Activated CD4-positive, alpha-beta memory T cell treated with anti-CD3 and anti-CD28 coated beads for 36 hours (primary cell): ENCODE data around the gene UNC45A. TPM values are rescaled to one million over a fixed set of nuclear protein-coding genes. Genes with fewer than 3 reads are reported as not detected.

Experiments used
- CTCF ChIA-PET: fragments of 350-600 bp; sonication (Branson Sonifier 250); formaldehyde crosslinking; loops from one replicate; lab custom pipeline; 2021; ENCODE audit warnings: antibody characterized with exemption, inconsistent platforms; lab: Charles Lee
- POLR2A ChIA-PET: fragments of 350-600 bp; sonication (Branson Sonifier 250); formaldehyde crosslinking; loops from one replicate; lab custom pipeline; 2021; ENCODE audit warnings: antibody characterized with exemption; lab: Charles Lee
- DNase-seq: peaks from one replicate; pipeline ENCODE4 v3.0.0-alpha.2; 2020
- H3K27ac Mint-ChIP-seq: one replicate; pipeline ENCODE4 v1.8.0; 2021; ENCODE audit warnings: mixed read lengths
- H3K27me3 Mint-ChIP-seq: one replicate; pipeline ENCODE4 v1.8.0; 2021; ENCODE audit warnings: mixed read lengths
- H3K36me3 Mint-ChIP-seq: one replicate; pipeline ENCODE4 v1.8.0; 2021; ENCODE audit warnings: mixed read lengths
- H3K4me1 Mint-ChIP-seq: one replicate; pipeline ENCODE4 v1.8.0; 2021; ENCODE audit warnings: low read depth, mixed read lengths
- H3K4me3 Mint-ChIP-seq: one replicate; pipeline ENCODE4 v1.8.0; 2021; ENCODE audit warnings: mild to moderate bottlenecking, mixed read lengths
- H3K9me3 Mint-ChIP-seq: one replicate; pipeline ENCODE4 v1.8.0; 2021; ENCODE audit warnings: mixed read lengths
- intact Hi-C: fragments of 100-400 bp; cut with micrococcal nuclease; formaldehyde crosslinking; loops from one replicate; pipeline ENCODE4 v1.15.1; 2023
- total RNA-seq, 2 experiments: library from RNA; stranded (reverse); gene quantifications; one replicate each; pipeline ENCODE4 v1.2.3, GENCODE V29; 2021

The UNC45A gene
- total RNA-seq, 2 experiments from 2014 or later, result 71.1 to 74.3 TPM

DNA sequence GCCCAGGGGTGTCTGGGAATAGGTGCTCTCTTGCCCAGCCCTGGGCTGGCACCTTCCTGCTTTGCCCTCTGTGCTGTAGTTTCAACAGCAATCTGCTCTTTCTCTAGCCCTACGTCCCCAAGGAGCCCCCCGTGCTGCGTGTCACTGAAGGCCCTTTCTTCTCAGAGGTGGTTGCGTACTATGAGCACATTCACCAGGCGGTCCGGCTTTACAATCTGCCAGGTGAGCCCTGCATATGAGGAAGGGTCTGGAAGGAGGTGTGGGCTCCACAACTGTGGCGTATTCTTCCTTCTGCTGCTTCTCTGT, 22.4 kb upstream of the UNC45A start:
- Mint-ChIP-seq H3K9me3 (no peaks in the 10 kb centered on the region), H3K4me3 (no peak overlapping the region), H3K4me1 (no peaks in the 10 kb centered on the region), H3K36me3 (peaks cover 54% of the 10 kb centered on the region), H3K27ac (no peak overlapping the region), H3K27me3 (no peaks in the 10 kb centered on the region)
- ChIA-PET CTCF (no interaction called here), POLR2A (no interaction called here)
- DNase-seq, result no peak
- intact Hi-C loops, result no loop called here

DNA sequence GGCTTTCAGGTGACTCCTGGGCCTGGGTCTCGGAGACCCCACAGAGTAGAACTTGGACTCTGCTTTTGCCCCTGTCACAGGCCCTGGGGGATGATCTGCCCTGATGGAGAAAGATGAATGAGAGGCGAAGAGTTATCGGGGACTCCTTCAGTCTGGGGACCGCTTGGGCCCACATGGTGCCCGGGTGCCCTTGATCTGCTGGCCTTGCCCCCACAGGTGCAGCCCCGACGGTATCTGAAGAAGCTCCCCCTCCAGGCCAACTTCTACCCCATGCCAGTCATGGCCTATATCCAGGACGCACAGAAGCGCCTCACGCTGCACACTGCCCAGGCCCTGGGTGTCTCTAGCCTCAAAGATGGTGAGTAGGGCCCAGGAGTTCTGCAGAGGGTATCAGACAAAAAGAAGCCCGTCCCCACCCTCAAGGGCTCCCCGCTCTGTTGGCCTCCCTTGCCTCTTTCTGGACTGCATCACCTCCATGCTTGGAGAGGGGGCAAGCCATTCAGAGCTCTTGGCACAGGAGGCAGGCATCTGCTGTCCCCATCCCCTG, 21.6 kb upstream of the UNC45A start:
- intact Hi-C loops, result no loop called here
- H3K9me3 Mint-ChIP-seq, result no peaks in the 10 kb centered on the region
- H3K4me1 Mint-ChIP-seq, result no peaks in the 10 kb centered on the region
- CTCF ChIA-PET, result interaction anchor here (0.7 to 1.5 kb wide), 3 partner anchors 11 to 43 kb away, joined by 3 to 5 read pairs (median 4); partner anchors contain the start of gene MAN2A2
- H3K27me3 Mint-ChIP-seq, result no peaks in the 10 kb centered on the region
- no peak overlapping the region for H3K27ac Mint-ChIP-seq
- POLR2A ChIA-PET, result interaction anchor here (0.7 kb wide), 1 partner anchor 24 kb away, joined by 3 read pairs; no protein-coding TSS in a partner anchor
- H3K4me3 Mint-ChIP-seq, result no peak overlapping the region
- peaks cover 55% of the 10 kb centered on the region for H3K36me3 Mint-ChIP-seq
- no peak for DNase-seq

DNA sequence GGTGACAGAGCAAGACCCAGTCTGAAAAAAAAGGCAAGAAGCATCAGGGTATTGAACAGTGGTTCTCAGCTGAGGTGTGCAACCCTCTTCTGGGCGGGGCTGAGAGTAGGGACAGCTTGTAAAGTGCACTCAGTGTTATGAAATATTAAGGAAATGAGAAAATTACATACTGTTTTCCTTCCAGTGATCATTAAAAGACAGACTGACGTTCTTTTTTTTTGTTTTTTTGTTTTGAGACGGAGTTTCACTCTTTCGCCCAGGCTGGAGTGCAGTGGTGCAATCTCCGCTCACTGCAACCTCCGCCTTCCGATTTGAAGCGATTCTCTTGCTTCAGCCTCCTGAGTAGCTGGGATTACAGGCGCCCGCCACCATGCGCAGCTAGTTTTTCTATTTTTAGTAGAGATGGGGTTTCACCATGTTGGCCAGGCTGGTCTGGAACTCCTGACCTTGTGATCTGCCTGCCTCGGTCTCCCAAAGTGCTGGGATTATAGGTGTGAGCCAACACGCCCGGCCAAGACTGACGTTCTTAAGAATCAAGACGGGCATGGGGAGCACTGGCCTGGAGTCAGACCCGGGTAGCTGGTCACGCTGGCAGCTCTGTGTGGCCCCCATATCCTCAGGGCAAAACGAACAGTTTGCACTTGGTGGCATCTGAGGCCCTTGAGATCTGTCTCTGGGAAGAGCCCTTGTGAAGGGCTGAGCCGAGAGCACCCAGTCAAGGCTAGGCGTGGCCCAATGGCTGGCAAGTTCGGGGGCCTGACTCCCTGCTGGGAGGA, 20.6 kb upstream of the UNC45A start:
- no peak overlapping the region for H3K27ac Mint-ChIP-seq
- H3K4me1 Mint-ChIP-seq, result no peaks in the 10 kb centered on the region
- CTCF ChIA-PET, result interaction anchor here (0.7 to 1.8 kb wide), 4 partner anchors 12 to 42 kb away, joined by 3 to 5 read pairs (median 4); partner anchors contain the start of genes HDDC3 and MAN2A2
- peaks cover 56% of the 10 kb centered on the region for H3K36me3 Mint-ChIP-seq
- no peaks in the 10 kb centered on the region for H3K27me3 Mint-ChIP-seq
- intact Hi-C loops, result no loop called here
- H3K9me3 Mint-ChIP-seq, result no peaks in the 10 kb centered on the region
- POLR2A ChIA-PET, result interaction anchor here (0.6 to 0.7 kb wide), 2 partner anchors 25 to 471 kb away, joined by 3 read pairs; no protein-coding TSS in a partner anchor
- no peak for DNase-seq
- no peak overlapping the region for H3K4me3 Mint-ChIP-seq

DNA sequence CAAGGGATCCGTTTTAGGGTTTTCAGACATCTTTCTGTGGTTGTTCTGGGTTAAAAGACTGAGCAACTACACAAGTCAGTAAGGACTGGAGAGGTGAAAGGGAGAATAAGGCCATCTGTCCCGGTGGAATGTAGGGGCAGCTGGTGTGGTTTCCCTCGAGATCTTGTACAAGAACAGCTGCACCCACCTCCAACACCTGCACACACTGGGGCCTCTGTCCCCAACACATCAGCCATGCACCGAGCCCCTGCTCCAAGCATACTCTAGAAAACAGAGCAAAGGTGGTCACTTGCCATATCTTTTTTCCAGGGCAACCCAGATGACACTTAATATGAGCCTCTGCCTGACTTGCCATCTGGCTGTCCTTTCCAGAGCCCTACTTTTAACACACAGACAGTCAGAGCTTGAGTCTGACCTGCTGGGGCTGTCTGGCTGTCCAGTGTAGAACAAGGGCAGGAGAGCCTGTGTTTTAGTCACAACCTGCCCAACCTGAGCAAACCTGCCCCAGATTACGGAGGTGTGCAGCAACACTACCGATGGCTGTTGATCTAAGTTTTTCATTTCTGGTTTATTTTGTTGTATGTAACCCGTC, 19.8 kb upstream of the UNC45A start:
- DNase-seq, result no peak
- no peaks in the 10 kb centered on the region for H3K27me3 Mint-ChIP-seq
- no peak overlapping the region for H3K4me3 Mint-ChIP-seq
- peaks cover 63% of the 10 kb centered on the region for H3K36me3 Mint-ChIP-seq
- intact Hi-C loops, result no loop called here
- H3K27ac Mint-ChIP-seq, result no peak overlapping the region
- ChIA-PET CTCF (interaction anchor here (1.8 kb wide), 1 partner anchor 17 kb away, joined by 5 read pairs; the partner anchor contains the start of gene HDDC3), POLR2A (no interaction called here)
- H3K4me1 Mint-ChIP-seq, result no peaks in the 10 kb centered on the region
- no peaks in the 10 kb centered on the region for H3K9me3 Mint-ChIP-seq

DNA sequence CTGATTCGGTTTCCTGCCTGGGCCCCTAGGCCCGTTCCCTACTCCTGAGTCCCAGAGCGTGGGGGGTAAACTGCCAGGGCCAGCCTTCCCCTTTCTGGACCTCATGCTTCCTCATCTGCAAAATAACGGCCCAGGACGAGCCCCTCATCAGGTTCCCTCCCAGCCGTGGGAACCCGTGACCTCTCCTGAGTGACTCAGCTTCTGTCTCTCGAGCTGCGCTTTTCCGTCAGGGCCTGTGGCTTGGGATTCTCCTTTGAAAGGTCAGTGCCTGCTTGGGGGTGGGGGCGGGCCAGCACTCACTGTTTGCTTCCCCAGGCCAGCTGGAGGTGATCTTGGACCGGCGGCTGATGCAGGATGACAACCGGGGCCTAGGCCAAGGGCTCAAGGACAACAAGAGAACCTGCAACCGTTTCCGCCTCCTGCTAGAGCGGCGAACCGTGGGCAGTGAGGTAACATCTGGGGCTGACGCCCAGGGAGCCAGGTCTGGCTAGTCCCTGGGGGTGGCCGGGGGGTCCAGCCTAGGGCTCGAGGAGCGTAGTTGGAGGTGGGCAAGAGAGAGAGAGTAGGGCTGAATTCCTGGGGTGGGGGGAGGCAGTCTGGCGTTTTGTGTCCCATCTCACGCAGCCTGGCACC, 19.2 kb upstream of the UNC45A start:
- intact Hi-C loops, result no loop called here
- H3K9me3 Mint-ChIP-seq, result no peaks in the 10 kb centered on the region
- no peak overlapping the region for H3K27ac Mint-ChIP-seq
- H3K27me3 Mint-ChIP-seq, result no peaks in the 10 kb centered on the region
- H3K4me3 Mint-ChIP-seq, result no peak overlapping the region
- DNase-seq, result no peak
- no peaks in the 10 kb centered on the region for H3K4me1 Mint-ChIP-seq
- ChIA-PET POLR2A (no interaction called here), CTCF (interaction anchor here (1.8 kb wide), 1 partner anchor 16 kb away, joined by 5 read pairs; the partner anchor contains the start of gene HDDC3)
- peaks cover 64% of the 10 kb centered on the region for H3K36me3 Mint-ChIP-seq

DNA sequence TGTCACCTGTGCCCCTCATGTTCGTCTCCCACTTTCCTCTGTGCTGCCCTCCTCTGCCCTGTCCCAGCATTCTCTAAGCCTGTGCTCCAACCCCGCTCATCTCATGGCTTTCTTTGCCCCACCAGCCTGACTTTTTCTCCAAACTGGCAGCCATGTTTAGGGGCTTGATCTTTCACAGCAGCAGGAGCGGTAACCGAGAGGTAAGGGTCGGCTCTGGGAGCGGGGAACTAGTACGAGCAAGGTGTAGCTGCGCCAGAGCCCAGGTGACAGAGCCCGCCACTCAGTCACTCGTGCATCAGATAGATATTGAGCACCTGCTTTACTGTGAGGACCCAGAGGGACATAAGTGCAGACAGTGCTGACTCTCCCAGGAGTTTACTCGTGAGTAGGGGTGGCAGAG, 18.6 kb upstream of the UNC45A start:
- H3K36me3 Mint-ChIP-seq, result peaks cover 65% of the 10 kb centered on the region
- ChIA-PET CTCF (interaction anchor here (1.3 kb wide), 1 partner anchor 14 kb away, joined by 3 read pairs; the partner anchor contains the start of gene MAN2A2), POLR2A (no interaction called here)
- DNase-seq, result no peak
- no peaks in the 10 kb centered on the region for H3K9me3 Mint-ChIP-seq
- intact Hi-C loops, result no loop called here
- H3K4me1 Mint-ChIP-seq, result no peaks in the 10 kb centered on the region
- no peak overlapping the region for H3K4me3 Mint-ChIP-seq
- H3K27ac Mint-ChIP-seq, result no peak overlapping the region
- H3K27me3 Mint-ChIP-seq, result no peaks in the 10 kb centered on the region

DNA sequence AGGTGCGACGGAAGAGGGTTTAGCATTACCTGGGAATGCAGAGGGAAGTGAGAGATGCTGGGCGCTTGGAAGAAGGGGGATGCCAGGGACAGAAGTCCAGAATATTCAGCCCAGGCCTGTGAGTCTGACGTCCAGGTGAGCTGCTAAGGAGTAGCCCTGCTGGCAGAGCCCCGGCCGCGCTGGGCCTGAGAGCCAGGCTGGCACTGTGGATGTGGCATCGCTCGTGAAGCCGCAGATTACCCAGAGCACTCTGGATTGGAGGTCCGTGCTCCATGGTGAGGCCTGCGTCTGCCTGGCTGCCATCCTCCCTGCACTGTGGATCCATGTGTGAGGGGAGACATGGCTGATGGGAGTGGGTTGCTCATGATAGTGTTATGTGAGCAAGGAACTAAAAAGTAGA, 17.5 kb upstream of the UNC45A start:
- ChIA-PET CTCF (interaction anchor here (1.0 to 1.3 kb wide), 2 partner anchors 14 to 15 kb away, joined by 3 to 4 read pairs; partner anchors contain the start of genes HDDC3 and MAN2A2), POLR2A (no interaction called here)
- no peak for DNase-seq
- H3K9me3 Mint-ChIP-seq, result no peaks in the 10 kb centered on the region
- no peak overlapping the region for H3K27ac Mint-ChIP-seq
- H3K36me3 Mint-ChIP-seq, result peaks cover 69% of the 10 kb centered on the region
- no peak overlapping the region for H3K4me3 Mint-ChIP-seq
- H3K27me3 Mint-ChIP-seq, result no peaks in the 10 kb centered on the region
- peaks cover 7% of the 10 kb centered on the region for H3K4me1 Mint-ChIP-seq
- intact Hi-C loops, result no loop called here

DNA sequence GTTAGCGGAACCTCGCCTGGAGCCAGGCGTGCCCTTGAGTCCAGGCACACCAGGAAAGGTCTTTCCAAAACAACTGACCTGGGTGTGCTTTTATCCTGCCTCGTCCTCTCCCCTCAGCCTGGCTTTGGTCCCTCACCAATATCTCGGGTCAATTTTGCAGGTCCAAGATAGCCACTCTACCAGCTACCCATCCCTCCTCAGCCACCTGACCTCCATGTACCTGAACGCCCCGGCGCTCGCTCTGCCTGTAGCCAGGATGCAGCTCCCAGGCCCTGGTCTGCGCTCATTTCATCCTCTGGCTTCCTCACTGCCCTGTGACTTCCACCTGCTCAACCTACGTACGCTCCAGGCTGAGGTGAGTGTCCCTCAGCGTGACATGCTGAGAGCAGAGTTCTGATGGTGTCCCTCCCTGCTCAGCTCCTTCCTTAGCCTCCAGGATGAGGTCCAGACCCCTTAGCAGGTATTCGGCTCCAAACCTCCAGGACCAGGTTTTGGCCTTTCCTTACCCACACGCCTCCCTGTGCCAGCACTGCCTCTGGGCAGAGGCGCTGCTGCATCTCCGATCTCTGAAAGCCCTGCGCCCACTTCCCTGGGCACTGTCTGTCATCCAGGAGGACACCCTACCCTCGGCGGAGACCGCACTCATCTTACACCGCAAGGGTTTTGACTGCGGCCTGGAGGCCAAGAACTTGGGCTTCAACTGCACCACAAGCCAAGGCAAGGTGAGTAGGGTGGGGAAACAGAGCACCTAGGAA, 16.9 kb upstream of the UNC45A start:
- POLR2A ChIA-PET, result no interaction called here
- no peaks in the 10 kb centered on the region for H3K9me3 Mint-ChIP-seq
- DNase-seq, result no peak
- no peaks in the 10 kb centered on the region for H3K27me3 Mint-ChIP-seq
- H3K27ac Mint-ChIP-seq, result no peak overlapping the region
- intact Hi-C loops, result no loop called here
- peaks cover 13% of the 10 kb centered on the region for H3K4me1 Mint-ChIP-seq
- H3K36me3 Mint-ChIP-seq, result peaks cover 64% of the 10 kb centered on the region
- H3K4me3 Mint-ChIP-seq, result no peak overlapping the region
- CTCF ChIA-PET, result interaction anchor here (0.8 to 1.0 kb wide), 2 partner anchors 13 to 14 kb away, joined by 3 to 4 read pairs; partner anchors contain the start of gene HDDC3

DNA sequence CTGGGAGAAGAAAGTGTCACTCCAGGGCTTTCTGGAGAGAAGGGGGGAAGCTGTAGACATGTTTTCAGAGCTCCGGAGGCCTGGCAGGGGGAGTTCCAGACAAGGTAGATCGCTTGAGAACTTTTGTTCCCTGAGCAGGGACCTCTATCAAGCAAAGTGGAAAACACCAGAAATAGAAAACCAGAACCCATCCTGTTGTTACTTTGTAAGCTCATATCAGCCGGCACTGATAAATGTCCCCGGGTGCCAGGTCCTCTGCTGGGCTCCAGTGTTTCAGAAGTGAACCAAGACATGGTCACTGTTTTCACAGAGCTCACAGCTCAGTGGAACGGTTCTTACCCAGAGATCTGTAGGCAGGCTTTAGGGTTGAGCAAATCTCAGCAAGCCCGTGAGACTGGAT, 16.2 kb upstream of the UNC45A start:
- POLR2A ChIA-PET, result no interaction called here
- intact Hi-C loops, result no loop called here
- Mint-ChIP-seq H3K4me1 (peaks cover 19% of the 10 kb centered on the region), H3K9me3 (no peaks in the 10 kb centered on the region), H3K4me3 (no peak overlapping the region), H3K36me3 (peaks cover 62% of the 10 kb centered on the region), H3K27ac (no peak overlapping the region), H3K27me3 (no peaks in the 10 kb centered on the region)
- CTCF ChIA-PET, result interaction anchor here (0.8 kb wide), 1 partner anchor 13 kb away, joined by 3 read pairs; the partner anchor contains the start of gene HDDC3
- no peak for DNase-seq

DNA sequence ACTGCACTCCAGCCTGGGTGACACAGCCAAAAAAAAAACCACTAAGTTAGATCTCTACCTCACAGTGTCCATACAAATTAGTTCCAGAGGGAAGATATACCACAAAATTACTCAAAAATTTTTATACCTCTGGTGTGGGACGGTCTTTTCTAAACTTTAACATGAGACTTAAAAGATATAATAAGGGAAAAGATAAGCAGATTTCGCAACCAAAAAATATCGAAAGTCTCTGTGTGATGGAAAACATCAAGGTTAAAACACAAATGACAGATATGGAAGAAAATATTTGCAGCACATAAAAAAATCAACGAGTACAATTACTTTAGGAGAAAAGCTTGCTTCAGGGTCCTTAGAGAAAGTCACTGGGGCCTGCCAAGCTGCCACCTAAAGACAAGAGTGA, 13.2 kb upstream of the UNC45A start:
- Mint-ChIP-seq H3K4me1 (peaks cover 28% of the 10 kb centered on the region), H3K36me3 (peaks cover 47% of the 10 kb centered on the region), H3K9me3 (no peaks in the 10 kb centered on the region), H3K27me3 (no peaks in the 10 kb centered on the region), H3K27ac (peak overlapping the region; percentile 79), H3K4me3 (no peak overlapping the region)
- ChIA-PET CTCF (interaction anchor here (1.1 to 6.3 kb wide), 3 partner anchors 11 to 602 kb away, joined by 3 to 70 read pairs (median 19); partner anchors contain the start of genes HDDC3, MAN2A2 and UNC45A), POLR2A (interaction anchor here (1.9 kb wide), 1 partner anchor 19 kb away, joined by 12 read pairs; the partner anchor contains the start of gene MAN2A2)
- intact Hi-C loops, result no loop called here
- DNase-seq, result no peak
